ENCODE results near the gene GTPBP1. TPM values are rescaled to one million over a fixed set of nuclear protein-coding genes. Genes with fewer than 3 reads are reported as not detected.

Gene GTPBP1
- 17.0 and 26.6 TPM in 2 replicates for total RNA-seq

DNA sequence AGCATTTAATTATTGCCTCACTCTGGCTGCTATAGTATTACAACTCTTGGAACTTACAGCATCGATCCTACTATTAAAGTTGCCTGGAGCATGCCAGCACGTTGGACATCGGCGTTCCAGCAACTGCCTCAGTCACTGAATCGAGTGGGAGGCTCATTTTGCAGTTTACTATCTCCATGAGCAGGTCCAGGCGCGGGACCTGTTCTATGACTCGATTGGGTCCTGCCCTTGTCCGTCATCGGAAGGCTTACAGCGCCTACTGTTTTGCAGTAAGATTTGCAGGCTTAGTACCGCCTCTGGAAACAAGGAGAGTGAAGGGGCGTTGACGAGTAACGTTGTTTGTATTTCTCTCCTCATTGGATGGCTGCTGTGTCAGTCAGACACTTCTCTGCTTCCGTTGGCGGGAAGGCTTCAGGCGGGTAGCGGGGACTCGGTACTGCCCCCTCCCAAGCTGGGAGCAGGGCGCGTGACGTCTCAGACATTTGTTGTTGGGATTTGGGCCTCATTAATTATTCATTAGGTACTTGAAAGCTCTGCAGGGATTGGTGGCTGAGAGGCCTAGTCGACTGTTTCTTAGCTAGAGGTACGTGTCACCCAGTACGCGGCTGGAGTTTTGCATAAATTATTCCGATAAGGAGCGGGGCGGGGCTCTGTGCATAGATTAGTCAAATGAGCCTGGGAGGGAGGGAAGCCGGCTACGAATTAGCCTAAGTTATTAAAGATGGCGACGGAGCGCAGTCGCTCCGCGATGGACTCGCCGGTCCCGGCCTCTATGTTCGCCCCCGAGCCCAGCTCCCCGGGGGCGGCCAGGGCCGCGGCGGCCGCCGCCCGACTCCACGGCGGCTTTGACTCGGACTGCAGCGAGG lies at the start of gene GTPBP1:
TSS of gene GTPBP1 (plus strand) at position 710 of the 866 bp plus-strand sequence. CDS start at position 722, 12 bp downstream.

GRCh38 chr22:38656256-38657044 lies 49.3 kb upstream of the GTPBP1 start, which contains the start of the genes CBY1 and FAM227A:
Gene CBY1 (plus strand): TSS chr22:38656638. CDS start chr22:38668055, 11,417 bp downstream.
Gene FAM227A (minus strand): TSS chr22:38656392. CDS start chr22:38650168, 6,224 bp downstream.

DNA sequence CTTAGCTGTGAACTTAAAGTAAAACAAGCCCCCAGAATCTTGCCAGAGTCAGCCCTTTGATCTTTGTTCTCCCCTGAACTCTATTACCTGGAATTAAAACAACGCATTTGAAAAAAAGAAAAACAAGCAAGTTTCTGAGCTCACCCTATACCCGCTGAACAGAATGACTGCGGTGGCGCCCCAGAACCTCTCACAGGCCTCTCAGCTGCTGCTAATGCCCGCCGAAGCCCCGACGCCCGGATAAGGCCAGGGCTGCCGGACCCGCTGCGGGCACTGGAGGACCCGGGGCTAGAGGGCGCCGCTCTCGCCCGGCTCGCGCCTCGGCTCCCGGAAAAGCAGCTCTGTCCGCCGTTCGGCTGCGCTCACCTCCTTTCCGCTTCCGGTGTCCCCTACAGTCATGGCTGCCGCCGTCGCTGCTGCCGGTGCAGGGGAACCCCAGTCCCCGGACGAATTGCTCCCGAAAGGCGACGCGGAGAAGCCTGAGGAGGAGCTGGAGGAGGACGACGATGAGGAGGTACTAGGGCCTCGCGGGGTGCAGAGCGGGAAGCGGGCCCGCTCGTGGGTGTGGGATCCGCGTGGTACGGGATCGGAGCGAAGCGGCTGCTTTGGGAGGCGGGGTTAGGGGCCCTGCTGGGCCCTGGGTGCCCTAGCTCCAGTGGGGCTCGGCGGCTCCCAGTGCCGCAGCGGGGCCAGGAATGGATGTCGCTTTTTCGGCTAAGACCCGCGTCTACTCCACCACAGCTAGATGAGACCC lies 24.0 kb upstream of the GTPBP1 start, which contains the start of gene TOMM22:
TSS of gene TOMM22 (plus strand) at position 376 of the 754 bp plus-strand sequence. CDS start at position 398, 22 bp downstream.

DNA sequence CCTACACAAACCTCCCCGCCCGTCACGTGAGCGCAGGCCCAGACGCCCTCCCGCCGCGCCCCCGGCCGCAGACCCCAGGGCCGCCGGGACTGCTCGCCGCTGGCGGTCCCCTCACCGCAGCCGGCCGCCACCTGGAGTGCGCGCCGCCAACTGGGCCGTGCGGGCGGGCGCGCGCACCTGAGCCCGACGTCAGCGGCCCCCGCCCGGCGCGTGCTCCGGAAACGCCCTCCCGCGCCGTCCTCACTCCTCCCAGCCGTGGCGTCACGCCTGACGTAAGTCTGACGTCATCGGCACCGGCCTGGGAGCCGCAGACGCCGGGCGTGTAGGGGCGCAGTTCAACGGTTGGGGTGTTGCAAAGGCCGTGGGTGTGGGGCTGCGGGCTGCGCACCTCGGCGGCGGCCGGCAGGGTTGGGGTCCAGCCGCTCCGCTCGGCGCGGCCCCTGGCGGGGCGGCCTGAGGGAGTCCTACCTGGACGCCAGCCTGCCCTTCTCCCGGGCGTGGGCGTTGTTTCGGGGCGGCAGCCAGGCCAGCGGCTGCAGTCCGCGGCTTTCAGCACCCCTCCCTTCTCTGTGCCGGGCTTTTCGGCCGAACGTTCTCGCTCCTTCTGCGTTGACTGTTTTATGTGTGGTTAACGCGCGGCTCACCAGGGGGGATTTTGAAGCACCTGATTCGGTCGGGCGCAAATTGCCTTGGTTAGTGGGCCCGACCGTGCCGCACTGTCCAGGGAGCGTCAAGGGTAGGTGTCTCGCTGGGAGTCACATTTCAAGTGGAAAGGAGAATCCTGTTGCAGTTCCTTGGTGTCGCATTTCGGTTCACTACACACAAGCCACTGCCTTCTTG lies 4.7 kb upstream of the GTPBP1 start, which contains the start of gene JOSD1:
TSS of gene JOSD1 (minus strand) at position 155 of the 840 bp plus-strand sequence. CDS start 956 bp downstream, outside the sequence.

DNA sequence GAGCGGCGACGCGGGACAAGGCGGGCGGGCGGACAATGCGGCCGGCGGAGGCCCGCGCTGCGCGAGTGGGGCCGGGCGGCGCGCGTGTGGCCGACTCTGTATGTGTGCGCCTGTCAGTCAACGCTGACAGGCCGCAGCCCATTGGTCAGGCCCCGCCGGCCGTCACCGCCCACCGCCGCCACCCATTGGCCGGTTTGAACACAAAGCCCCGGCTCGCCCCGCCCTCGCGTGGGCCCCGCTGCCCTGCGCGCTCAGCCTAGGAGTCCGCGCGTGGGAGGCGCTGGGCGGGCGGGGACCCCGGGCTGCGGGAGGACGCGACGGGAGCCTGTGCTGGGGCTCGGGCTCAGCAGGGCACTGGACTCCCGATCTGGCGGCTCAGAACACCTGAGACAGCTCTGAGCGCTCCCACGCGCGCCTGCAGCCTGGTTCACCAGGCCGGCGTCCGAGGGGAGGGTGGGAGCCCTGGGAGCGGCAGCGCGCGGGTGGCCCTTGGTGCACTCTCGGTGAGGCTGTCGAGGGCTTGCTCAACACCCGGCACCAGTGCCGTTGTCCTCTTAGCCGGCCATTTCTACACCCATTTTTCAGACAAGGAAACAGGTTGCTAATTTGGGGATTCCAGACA lies 50.3 kb downstream of the GTPBP1 start, which contains the start of gene SUN2:
TSS of gene SUN2 (minus strand) at position 88 of the 622 bp plus-strand sequence. CDS start 3,370 bp downstream, outside the sequence.

Other genes with a start within 250 kb of the GTPBP1 start
- gene KDELR3, start 237.8 kb upstream of the GTPBP1 start, total RNA-seq = 76.3 and 118 TPM in 2 replicates
- 205 and 327 TPM in 2 replicates for gene DDX17, start 199.6 kb upstream of the GTPBP1 start, total RNA-seq
- gene DMC1, start 135.8 kb upstream of the GTPBP1 start, total RNA-seq = 0.23 and 1.7 TPM in 2 replicates
- 0.09 and 1.8 TPM in 2 replicates for gene FAM227A, start 49.6 kb upstream of the GTPBP1 start, total RNA-seq
- gene CBY1, start 49.3 kb upstream of the GTPBP1 start, total RNA-seq = 11.2 and 30.1 TPM in 2 replicates
- gene TOMM22, start 24.0 kb upstream of the GTPBP1 start, total RNA-seq = 49.0 and 56.1 TPM in 2 replicates
- 66.0 and 66.5 TPM in 2 replicates for gene JOSD1, start 5.0 kb upstream of the GTPBP1 start, total RNA-seq
- 90.9 and 94.3 TPM in 2 replicates for gene SUN2, start 50.1 kb downstream of the GTPBP1 start, total RNA-seq
- gene DNAL4, start 88.2 kb downstream of the GTPBP1 start, total RNA-seq = 15.5 and 15.6 TPM in 2 replicates
- gene NPTXR, start 138.1 kb downstream of the GTPBP1 start, total RNA-seq = 5.4 and 8.5 TPM in 2 replicates
- gene CBX6, start 166.3 kb downstream of the GTPBP1 start, total RNA-seq = 57.4 and 62.0 TPM in 2 replicates